Ishikawa (cell line): ENCODE results near the gene KRTAP9-1.

ENCODE experiments used
- EP300 ChIP-seq: IDR thresholded peaks from 2 replicates; pipeline ENCODE4 v1.6.1; 2012; ENCODE audit warnings: borderline replicate concordance
- ZBTB7A ChIP-seq: IDR thresholded peaks from 2 replicates; pipeline ENCODE4 v1.6.1; 2012; ENCODE audit warnings: low read depth

- TF ChIP-seq ZBTB7A, result no peak
- TF ChIP-seq EP300, result no peak
Measured at GRCh38 chr17:41178843-41179616, 10.7 kb upstream of the KRTAP9-1 start.
